ACC112 (cell line): ENCODE data around the gene KLK12.

Experiments used
- H2AFZ ChIP-seq: fragments of 200-600 bp; sonication (generic); one replicate; pipeline ENCODE4 v1.6.0; 2017; ENCODE audit warnings: antibody characterized with exemption, low read length; ENCODE audit not compliant: unreplicated experiment
- H3K27ac ChIP-seq: fragments of 200-600 bp; sonication (generic); 2 replicates; pipeline ENCODE4 v1.5.1; 2014; ENCODE audit warnings: low read depth, mild to moderate bottlenecking, antibody characterized with exemption, low read length, moderate library complexity
- H3K27me3 ChIP-seq: fragments of 200-600 bp; sonication (generic); 2 replicates; pipeline ENCODE4 v1.6.1; 2014; ENCODE audit warnings: mild to moderate bottlenecking, antibody characterized with exemption, low read length, moderate library complexity, mixed read lengths; ENCODE audit not compliant: insufficient read depth
- H3K36me3 ChIP-seq: fragments of 200-600 bp; sonication (generic); 2 replicates; pipeline ENCODE4 v1.6.1; 2016; ENCODE audit warnings: mild to moderate bottlenecking, antibody characterized with exemption, low read length, moderate library complexity, mixed read lengths; ENCODE audit not compliant: insufficient read depth
- H3K4me1 ChIP-seq: fragments of 200-600 bp; sonication (generic); one replicate; pipeline ENCODE4 v1.6.1; 2016; ENCODE audit warnings: low read length, mixed read lengths; ENCODE audit not compliant: insufficient read depth, unreplicated experiment, control insufficient read depth
- H3K4me3 ChIP-seq: fragments of 200-600 bp; sonication (generic); 2 replicates; pipeline ENCODE4 v1.5.1; 2014; ENCODE audit warnings: mild to moderate bottlenecking, low read depth, low read length
- H3K79me2 ChIP-seq: fragments of 200-600 bp; sonication (generic); one replicate; pipeline ENCODE4 v1.6.0; 2016; ENCODE audit warnings: low read length; ENCODE audit not compliant: control insufficient read depth, unreplicated experiment, insufficient read depth

The KLK12 gene

GRCh38 chr19:50981587-50982146, 53.1 kb downstream of the KLK12 start:
- Histone ChIP-seq H3K79me2 (no peaks in the 10 kb centered on the region), H3K36me3 (no peaks in the 10 kb centered on the region), H2AFZ (no peak overlapping the region), H3K4me1 (no peaks in the 10 kb centered on the region), H3K27ac (no peak overlapping the region), H3K4me3 (no peak overlapping the region), H3K27me3 (peaks cover 30% of the 10 kb centered on the region)

- no peaks in the 10 kb centered on the region for H3K36me3 ChIP-seq
- H3K4me1 ChIP-seq, result no peaks in the 10 kb centered on the region
- no peak overlapping the region for H3K27ac ChIP-seq
- peaks cover 31% of the 10 kb centered on the region for H3K27me3 ChIP-seq
- H2AFZ ChIP-seq, result no peak overlapping the region
- H3K79me2 ChIP-seq, result no peaks in the 10 kb centered on the region
- H3K4me3 ChIP-seq, result no peak overlapping the region
Observed at GRCh38 chr19:50980208-50980607, 54.6 kb downstream of the KLK12 start.

- no peaks in the 10 kb centered on the region for H3K36me3 ChIP-seq
- H3K4me3 ChIP-seq, result no peak overlapping the region
- no peaks in the 10 kb centered on the region for H3K4me1 ChIP-seq
- no peaks in the 10 kb centered on the region for H3K79me2 ChIP-seq
- no peak overlapping the region for H3K27ac ChIP-seq
- H2AFZ ChIP-seq, result no peak overlapping the region
- H3K27me3 ChIP-seq, result peaks cover 31% of the 10 kb centered on the region
Observed at GRCh38 chr19:50979758-50980157, 55.0 kb downstream of the KLK12 start.
